T-helper 2 cell treated with Interferon-gamma antibody and Interleukin-4, amounts not matched to agents 100 ng/mL and 5 ng/mL, for 36 hours (primary cell): Measurements from ENCODE around the gene ALDH16A1. TPM values are rescaled to one million over a fixed set of nuclear protein-coding genes. Genes with fewer than 3 reads are reported as not detected.

Experiments
- intact Hi-C: fragments of 100-400 bp; cut with micrococcal nuclease; formaldehyde crosslinking; loops from one replicate; pipeline ENCODE4 v1.15.1; 2023
- total RNA-seq: library from RNA; stranded (reverse); gene quantifications from 2 replicates; pipeline ENCODE4 v1.2.3, GENCODE V29; 2022

ALDH16A1 gene
- total RNA-seq, result 45.5 and 47.5 TPM in 2 replicates

DNA sequence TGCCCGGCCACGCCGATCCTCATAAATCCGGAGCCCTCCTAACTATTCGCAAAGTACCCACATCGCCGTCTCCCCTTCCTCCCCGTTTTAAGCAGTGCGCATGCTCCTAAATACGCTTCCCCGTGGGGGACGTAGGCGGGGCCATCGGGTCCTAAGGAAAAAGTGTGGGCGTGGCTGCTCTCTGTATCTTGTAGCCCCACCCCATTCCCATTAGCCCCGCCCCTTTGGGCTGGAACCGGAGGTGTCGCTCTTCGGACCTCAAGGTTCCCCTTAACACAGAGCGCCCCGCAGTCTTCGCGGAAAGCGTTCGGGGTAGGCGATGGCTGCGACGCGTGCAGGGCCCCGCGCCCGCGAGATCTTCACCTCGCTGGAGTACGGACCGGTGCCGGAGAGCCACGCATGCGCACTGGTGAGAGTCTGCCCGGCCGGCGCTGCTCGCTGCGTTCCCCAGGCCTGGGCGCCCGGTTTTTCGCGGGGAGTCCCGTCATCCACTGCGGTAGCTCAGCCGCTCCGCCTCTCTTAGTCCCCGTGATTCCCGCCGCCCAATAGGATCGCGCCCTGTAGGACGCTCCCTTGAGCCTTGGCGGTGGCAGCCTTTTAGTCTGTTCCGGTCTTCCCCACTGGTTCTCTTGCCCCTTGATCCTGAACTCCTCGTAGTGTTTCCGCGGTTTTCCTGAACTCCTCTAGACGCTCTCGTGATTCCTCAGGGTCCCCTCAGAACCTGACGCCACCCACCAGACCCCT is at the start of gene ALDH16A1:
Gene ALDH16A1, plus strand, starts transcription at position 213 of the 744 bp plus-strand sequence. Its CDS starts 107 bp downstream, at position 320.
- intact Hi-C loops, result loop anchor here (1.0 kb wide), 7 partner anchors 10 to 223 kb away; partner anchors contain the start of genes FLT3LG, RPL13A, RPS11 and RRAS

DNA sequence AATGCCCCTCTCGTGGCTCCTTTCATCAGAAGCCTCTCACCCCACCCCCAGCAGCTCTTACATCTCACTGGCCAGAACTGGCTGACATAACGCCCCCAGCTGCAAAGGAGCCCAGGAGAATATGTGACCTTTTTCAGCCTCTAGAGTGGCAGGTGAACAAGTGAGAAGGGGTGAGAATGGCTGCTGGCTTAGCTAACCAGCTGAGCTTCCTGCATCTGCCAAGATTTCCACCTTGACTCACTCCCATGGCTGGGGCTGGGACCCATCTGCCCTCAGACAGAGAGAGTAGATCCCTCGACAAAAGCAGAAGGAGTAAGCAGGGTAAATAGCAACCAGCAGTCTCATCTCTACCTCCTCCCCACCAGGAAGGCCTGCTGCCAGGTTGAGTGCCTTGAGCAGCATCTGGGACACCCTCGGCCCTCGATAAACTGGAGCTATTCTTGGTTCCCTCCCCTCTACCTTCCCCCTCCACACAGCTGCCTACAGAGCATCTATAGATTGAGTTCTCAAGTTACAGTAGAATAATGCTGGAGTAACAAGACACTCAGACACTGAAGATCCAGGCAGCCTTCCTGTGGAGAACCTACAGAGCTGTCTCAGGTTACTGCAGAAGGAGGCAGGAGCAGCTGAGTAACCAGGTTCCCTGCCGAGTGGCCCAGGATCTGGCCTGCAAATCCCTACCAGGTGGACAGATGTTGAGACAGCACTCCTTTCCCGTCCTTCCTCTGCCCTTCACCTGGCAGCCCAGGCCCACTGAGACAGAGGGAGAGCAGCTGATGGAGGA is 49.4 kb upstream of the ALDH16A1 start:
- intact Hi-C loops, result no loop called here

DNA sequence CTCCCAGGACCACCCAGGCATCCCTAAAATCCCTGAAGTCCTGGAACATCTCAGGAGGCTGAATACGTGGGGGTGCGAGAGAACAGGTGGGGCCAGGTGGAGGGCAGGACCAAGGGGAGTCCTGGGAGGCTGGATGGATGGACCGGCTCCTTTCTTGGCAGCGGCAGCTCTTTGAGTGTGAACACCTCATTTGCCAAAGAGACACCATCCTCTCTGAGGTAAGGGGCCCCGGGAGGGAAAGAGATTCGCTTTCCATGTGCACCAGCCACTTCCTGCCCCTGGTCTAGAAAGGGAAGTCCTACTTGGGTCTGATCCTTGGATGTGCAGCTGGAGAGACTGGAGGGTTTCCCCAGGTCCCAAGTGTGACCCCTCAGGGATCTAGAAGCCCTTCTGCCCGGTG is 45.9 kb upstream of the ALDH16A1 start:
- intact Hi-C loops, result no loop called here

DNA sequence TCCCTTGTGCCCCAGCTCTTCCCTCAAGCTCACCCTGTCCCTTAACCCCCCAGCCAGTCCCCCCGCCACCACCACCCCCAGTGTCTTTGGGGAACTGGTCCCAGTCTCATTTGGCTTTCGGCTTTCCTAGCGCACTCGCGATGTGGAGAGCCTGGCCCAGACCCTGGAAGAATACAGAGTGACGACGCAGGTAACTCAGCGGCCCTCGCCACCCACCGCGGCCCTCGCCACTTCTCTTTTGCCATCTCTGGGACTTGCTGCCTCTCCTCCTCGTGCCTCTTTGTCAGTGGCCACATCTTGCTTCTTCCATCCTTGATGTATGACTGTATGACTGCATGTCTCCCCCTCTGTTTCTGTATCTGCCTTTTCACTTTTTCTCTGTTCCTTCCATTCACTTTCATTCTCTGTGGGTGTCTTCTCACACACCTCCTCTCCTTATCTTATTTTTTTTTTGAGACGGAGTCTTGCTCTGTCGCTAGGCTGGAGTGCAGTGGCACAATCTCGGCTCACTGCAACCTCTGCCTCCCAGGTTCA is 45.5 kb upstream of the ALDH16A1 start:
- intact Hi-C loops, result no loop called here

DNA sequence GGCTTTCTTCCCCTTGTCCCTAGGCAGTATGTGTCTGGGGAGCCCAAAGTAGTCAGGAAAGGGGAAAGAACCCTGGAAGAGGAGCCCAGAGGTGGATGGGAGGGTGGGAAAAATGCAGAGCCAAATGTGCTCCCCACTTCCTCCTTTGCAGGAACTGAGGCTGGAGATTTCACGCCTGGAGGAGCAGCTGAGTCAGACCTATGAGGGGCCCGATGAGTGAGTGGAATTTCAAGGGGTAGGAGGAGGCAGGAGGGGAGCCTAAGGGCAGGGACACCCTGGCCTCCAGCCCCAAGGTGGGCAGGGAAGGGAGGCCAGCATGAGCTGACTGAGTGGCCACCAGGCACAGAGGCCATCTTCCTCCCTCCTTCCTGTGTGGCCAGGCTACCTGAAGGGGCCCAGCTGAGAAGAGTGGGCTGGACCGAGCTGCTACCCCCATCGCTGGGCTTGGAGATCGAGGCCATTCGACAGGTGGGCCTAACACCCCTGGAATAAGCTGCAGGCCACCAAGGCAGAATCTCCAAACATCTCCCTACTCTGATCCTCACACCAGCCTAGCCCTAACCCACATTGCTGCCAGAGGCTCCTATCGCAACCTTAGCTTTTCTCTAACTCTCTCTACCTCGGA is 44.1 kb upstream of the ALDH16A1 start:
- intact Hi-C loops, result no loop called here

GRCh38 chr19:49409441-49410029 is 43.5 kb upstream of the ALDH16A1 start:
- intact Hi-C loops, result no loop called here

GRCh38 chr19:49411681-49412326 is 41.2 kb upstream of the ALDH16A1 start:
- intact Hi-C loops, result no loop called here

GRCh38 chr19:49413348-49413747 is 39.7 kb upstream of the ALDH16A1 start:
- intact Hi-C loops, result no loop called here

DNA sequence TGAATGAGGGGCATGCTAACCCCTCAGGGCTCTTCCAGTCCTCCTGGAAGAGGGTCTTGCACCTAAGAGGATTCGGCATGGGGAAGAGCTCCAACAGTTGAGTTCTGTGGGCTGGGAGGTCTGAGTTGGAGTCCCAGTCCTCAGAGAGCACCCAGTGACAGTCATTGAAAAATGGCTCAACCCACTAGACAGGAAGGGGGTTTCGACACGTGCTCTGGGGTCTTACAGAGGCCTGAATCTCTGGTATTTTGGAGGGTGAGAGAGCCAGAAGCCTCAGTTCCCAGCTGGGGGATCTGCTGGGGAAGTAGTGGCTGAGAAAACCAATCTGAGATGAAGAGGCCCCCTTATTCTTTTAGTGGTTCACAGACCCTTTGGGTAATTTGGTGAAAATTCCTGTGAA is 38.8 kb upstream of the ALDH16A1 start:
- intact Hi-C loops, result no loop called here

- intact Hi-C loops, result no loop called here
These were observed 37.8 kb upstream of the ALDH16A1 start for GRCh38 chr19:49415102-49415809.

DNA sequence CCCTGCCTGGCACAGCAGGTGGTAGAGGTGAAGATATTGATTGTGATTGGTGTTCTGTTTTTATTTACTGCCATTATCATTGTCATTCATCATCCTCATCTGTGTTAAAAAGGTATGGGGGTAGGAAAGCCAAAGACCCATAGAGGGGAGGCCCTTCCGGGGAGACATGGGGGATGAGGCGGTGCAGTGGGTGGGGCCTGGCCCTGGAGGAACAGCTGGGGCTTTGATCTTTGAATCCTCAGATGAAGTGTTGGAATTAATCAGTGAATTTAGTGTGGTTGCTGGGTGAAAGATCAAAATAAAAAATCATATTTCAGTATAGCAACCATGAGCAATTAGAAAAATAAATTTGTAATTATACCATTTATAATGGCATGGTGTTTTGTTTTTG is 37.2 kb upstream of the ALDH16A1 start:
- intact Hi-C loops, result no loop called here

DNA sequence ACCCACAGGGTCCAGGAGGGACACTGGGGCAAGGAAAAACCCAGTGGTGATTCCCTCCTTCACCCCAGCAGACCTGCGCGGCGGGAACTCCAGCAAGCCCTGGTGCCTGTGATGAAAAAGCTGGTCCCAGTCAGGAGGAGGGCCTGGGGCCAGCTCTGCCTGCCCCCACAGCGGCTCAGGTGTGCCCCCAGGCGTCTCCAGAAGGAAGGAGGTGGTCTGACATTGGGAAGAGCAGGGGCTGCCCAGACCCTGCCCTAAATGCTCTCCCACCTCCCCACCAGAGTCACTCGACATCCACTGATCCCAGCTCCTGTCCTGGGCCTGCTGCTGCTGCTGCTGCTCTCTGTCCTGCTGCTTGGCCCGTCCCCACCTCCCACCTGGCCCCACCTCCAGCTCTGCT is 35.9 kb upstream of the ALDH16A1 start:
- intact Hi-C loops, result no loop called here

- intact Hi-C loops, result no loop called here
These were observed 34.5 kb upstream of the ALDH16A1 start for GRCh38 chr19:49418511-49418910.

DNA sequence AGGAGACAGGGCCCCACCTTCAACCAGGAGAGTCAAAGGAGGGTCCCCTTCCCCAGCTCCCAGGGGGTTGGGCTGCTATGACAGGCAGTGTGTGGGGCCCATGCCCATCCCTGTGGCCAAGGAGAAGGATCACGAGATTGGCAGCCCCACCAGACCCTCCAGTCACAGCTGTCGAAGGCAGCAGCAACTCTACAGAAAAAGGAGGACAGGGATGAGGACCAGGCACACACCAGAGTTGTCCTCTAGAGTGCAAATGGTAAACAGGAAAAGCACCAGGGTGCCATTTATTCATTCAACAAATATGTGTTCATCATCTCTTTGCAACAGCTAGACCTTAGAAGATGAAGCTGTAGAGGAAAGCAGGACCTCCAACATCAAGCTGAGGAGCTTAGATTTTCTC is 33.9 kb upstream of the ALDH16A1 start:
- intact Hi-C loops, result no loop called here

DNA sequence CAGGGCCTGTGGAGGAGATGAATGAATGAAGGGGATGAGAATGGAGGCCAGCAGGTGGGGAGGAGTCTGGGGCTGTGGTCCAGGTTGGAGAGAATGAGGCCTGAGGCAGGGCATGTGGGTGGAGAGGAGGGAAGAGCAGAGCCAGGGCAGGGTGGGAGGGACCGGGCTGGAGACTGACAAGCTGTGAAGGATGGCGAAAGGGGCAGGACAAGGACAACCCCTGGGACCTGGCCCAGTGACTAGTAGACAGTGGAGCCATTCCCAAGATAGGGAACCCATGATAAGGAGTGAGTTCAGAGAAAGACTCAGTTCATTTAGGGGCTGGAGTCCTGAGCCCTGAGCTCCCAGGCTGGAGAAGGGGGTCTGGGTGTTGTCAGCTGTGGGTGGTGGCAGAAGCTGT is 32.8 kb upstream of the ALDH16A1 start:
- intact Hi-C loops, result no loop called here

GRCh38 chr19:49421039-49421877 is 31.8 kb upstream of the ALDH16A1 start:
- intact Hi-C loops, result no loop called here

GRCh38 chr19:49421878-49422202 is 31.2 kb upstream of the ALDH16A1 start:
- intact Hi-C loops, result loop anchor here (2.0 kb wide), 1 partner anchor 21 kb away; no protein-coding TSS in a partner anchor

GRCh38 chr19:49422407-49423070 is 30.5 kb upstream of the ALDH16A1 start:
- intact Hi-C loops, result loop anchor here (2.0 kb wide), 1 partner anchor 20 kb away; no protein-coding TSS in a partner anchor
